HG02642 (cell line): ENCODE measurements around the gene RXRA.

Experiments used
- ATAC-seq: cut with Tn5 transposase; IDR thresholded peaks from one replicate; pipeline ENCODE4 v1.9.1; 2021; ENCODE audit warnings: mild to moderate bottlenecking; ENCODE audit not compliant: unreplicated experiment, poor library complexity

Gene RXRA

DNA sequence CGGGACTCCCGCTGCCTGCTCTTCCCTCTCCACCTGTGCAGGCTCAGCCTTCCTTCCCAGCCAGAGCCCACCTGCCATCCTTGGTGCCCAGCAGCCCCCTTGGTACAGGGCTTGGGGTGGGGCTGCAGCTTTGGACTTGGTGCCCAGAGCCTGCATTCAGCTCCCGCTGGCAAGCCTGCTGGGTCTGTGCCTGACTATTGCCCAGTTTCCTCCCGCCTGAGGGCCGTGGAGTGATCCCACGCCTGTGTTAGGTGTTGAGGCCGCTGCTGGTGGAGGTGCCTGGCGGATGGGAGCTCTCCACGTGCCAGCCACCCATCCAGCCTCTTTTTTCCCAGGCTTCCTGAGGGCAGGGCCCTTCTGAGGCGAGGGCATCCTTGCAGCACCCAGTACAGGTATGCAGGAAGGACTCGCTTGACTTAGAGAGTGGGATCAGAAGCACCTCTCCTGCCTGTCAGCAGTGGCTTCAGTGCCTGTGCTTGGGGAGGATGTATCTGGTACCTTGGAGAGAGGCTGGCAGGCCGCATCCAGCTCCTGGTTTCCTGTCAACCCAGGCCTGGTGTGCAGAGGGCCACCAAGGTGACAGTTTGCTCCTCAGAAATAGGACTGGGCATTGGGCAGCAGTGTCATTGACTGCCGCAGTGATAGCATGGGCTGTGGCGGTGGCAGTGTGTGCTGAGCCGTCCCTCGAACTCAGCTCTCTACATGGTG is 7.8 kb downstream of the RXRA start:
- ATAC-seq, result no peak

DNA sequence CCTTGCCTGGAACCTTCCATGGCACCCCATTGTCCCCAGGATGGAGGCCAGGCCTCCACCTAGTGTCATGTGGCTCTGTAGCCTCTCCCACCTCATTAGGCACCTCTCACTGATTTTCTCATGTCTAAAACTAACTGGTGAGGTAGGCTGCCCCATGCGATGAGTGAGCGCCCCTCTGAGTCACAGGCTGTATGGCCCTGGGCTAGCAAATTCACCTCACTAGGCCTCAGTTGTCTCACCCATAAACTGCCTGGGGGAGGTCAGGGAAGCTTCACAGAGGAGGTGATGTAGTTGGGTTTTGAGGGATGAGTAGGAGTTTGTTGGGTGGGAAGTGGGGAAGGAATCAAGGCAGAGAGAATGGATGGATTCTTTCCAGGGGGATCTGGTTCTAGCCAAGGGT is 8.8 kb downstream of the RXRA start:
- no peak for ATAC-seq

GRCh38 chr9:134335486-134336220 is 9.4 kb downstream of the RXRA start:
- ATAC-seq, result no peak

GRCh38 chr9:134336228-134336627 is 10.0 kb downstream of the RXRA start:
- no peak for ATAC-seq

DNA sequence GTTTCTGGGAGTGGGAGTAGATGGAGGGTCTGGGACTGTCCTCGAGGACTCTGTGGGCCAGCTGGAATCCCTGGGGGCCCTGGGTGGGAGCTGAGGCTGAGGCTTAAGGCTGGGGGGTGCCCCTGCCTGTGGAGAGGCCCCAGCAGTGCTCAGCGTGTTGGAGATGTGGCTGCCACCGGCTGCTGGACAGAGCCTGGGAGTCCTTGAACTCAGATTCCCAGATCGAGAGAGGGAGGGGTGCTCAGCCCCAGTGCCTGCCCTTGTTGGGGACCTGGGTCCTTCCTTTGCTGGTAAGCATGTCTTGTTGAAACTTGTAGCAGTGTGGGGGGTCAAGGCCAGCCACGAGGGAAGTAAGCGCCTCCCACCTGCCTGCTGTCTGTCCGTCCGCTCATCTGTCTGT is 10.7 kb downstream of the RXRA start:
- no peak for ATAC-seq

DNA sequence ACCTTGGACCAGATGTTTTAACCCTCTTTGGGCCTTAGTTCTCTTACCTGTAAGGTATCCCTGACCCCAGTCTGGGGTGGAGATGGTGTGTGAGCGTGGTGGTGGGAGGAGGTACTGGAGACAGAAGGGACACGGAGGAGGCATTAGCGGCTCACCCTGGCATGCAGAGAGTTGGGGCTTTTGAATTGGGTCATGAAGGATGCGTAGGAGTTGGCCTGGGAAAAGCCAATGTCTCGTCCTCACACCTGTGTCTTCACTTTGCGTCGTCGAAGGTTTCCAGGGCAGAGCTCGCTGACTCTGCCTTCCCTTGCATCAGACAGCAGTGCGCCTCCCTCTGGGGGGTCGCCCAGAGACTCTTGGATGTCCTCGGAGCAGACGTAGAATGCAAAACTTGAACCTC is 11.2 kb downstream of the RXRA start:
- no peak for ATAC-seq

DNA sequence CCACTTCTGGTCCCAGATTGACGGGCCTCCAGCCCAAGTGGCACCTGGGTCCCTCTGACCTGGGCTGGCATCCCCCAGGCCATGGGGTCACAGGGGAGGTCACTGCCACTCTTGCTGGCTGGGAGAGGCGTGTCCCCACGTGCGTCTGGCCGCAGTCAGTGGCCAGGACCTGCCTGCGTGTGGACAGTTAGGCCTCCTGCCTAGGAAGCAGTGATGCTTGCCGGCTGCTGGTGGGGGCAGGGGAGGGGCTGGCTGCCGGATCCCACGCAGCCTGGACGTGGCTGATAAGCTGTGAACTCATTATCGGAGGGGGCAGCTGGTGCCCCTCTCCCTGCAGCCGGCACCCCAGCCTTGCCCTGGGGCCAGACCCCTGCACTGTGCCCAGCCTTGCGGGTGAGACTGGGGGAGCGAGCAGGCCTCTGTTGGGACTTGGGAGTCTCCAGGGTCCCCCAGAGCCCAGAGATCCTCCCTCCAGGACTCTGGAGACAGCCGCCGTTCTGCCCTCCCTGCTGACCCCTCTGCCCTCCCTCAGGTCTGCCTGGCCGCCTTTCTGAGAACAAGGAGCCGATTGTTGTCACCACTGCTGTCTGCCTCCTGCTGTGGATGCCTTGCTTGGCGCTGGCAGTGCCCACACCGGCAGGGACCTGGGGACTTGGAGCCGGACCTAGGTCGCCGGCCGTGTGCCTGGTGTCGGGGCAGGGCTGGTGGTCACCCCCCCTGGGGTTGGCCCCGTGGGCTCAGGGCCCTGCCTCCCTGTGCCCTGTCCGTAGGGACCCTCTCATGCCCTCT is 12.3 kb downstream of the RXRA start:
- ATAC-seq, result no peak

DNA sequence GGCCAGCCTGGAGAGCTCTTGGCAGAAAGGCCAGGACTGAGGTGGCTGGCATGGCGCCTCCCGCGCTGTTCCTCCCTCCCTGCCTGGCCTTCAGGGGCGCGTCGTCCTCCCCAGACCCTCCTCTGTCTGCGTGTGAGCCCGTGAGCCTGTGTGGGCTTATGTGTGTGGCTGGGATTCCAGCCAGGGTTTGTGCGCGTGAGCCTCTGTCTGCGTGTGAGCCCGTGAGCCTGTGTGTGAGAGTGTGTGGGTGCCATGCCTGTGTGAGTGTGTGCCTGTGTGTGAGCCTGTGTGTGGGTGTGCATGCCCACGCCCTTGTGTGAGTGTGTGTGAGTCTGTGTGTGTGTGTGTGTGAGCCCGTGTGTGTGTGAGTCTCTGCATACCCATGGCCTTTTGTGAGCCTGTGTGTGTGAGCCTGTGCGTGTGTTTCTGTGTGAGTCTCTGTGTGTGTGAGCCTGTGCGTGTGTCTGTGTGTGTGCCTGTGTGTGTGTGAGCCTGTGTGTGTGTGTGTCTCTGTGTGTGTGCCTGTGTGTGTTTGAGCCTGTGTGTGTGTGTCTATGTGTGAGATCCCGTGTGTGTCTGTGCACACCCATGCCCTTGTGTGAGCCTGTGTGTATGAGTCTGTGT is 13.0 kb downstream of the RXRA start:
- no peak for ATAC-seq

- ATAC-seq, result no peak
Observed at GRCh38 chr9:134340475-134341160, 14.4 kb downstream of the RXRA start.

DNA sequence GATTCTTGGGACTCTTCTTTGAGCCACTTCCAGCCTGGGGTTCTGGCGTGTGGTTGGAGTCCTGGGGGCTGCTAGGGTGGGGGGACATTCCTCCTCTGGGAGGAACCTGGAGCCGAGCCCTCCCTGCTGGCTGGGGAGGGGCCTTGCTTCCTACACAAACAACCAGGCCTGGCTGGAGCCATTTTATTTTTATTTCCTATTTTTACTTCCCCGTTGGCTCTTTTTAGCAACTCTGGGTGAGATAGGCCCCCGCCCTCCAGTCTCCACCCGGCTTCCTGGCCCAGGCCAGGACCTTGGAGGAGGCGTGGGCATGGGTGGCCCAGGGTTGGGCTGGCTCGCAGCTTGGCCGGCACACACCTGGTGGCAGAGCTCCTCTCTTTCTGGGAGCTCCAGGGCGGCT is 15.1 kb downstream of the RXRA start:
- ATAC-seq, result no peak

DNA sequence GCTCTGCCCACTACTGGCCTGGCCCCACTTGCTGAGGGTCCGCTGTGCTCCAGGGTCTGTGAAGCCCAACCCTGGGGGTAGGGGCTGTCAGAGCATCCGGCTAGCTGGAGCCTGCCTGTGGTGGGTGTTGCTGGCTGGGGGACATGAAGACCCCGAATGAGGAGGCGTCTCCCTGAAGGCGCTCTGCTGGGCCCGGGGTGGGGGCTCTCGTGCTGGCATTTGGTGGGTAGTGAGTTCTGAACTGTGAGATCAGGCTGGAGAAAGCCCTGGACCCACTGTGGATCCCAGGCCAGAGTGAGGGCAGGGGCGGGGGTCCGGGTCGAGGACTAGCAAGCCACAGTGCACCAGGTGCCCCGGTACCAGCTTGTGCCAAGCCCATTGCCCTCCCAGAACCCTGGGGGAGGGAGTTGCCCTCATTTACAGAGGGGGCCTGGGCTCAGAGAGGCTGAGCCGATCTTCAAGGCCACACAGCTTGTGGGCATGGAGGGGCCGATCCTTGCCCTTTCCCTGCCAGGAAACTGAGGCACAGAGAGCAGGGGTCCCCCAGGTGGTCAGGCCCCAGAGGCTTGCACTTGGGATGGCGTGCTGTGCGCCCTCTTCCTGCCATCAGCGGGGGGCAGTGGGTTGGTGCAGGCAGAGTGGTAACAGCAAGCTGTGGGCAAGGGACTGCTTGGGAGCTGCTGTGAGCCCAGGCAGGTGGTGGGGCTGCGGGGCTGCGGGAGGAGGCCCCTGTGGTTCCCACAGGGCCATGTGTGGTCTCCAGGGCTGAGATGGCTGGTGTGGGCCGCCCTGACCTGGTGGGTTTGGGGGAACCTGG is 15.9 kb downstream of the RXRA start:
- ATAC-seq, result no peak

DNA sequence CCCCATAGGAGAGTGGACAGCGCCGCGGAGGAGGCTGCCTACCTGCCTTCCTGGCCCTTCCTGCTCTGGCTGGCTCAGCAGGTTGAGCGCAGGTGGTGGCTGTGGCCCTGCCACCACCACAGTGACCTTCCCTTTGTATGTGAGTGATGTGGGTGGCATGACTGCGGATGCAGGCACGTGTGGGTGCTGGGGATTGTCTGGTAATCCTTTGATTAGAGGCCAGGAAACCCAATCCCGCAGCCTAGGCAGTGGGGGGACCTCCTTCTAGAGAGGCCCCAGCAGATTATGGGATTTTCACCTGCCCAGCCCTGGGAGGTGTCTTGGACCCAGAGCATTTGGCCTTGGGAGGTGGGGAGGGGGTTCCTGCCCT is 16.5 kb downstream of the RXRA start:
- no peak for ATAC-seq

DNA sequence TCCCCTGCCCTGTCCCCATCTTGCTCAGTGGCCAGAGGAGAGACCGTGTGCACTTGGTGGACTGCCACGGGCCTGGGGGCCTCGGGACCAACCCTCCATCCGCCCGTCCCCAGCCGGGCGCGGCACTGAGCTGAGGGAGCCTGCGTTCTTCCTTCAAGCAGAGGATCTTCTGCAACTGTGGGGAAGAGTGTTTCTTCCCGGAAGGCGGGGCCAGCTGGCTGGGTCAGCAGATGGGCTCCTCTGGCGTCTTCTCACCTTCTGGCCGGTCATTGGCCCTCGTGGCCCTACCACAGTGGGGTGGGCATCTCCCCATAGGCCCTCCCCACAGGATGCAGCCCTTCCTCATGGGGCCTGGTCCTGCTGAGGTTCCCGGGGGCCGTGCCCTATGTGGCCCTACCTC is 17.4 kb downstream of the RXRA start:
- ATAC-seq, result no peak

- no peak for ATAC-seq
Observed at GRCh38 chr9:134344068-134344799, 18.0 kb downstream of the RXRA start.

GRCh38 chr9:134344800-134345310 is 18.6 kb downstream of the RXRA start:
- ATAC-seq, result no peak

DNA sequence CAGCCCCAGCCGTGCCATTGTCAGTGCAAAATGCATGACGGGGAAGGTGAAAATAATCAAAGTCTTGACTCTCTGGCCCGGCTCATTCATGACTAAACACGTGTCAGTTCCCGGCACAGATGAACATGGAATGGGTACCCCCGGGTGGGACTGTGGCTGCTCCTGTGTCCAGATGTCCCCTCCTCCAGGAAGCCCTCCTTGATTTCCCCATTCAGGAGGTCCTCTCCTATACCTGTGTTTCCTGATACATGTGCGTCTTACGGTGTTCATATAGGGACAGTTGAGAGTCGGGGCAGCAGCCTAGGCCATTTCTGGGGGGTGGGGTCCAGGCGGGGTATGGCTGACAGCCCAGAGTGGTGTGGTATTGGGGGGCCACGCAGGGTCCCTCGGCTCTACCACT is 19.5 kb downstream of the RXRA start:
- no peak for ATAC-seq

GRCh38 chr9:134346151-134346550 is 19.9 kb downstream of the RXRA start:
- ATAC-seq, result no peak

- ATAC-seq, result no peak
Observed at GRCh38 chr9:134346840-134347583, 20.8 kb downstream of the RXRA start.
